ENCODE results near the gene MVK.

- TF ChIP-seq CTCF (IDR thresholded peaks at IDR 0.05) (no peak), POLR2A (IDR thresholded peaks at IDR 0.05; ENCODE audit: low read depth) (no peak), EP300 (IDR thresholded peaks at IDR 0.05) (no peak)
Observed at GRCh38 chr12:109547286-109547685, 26.3 kb upstream of the MVK start.

All from esophagus muscularis mucosa (tissue), 4 donors.